Hair follicle dermal papilla cell (primary cell): ENCODE results near the gene TRIML1. TPM values are rescaled to one million over a fixed set of nuclear protein-coding genes. Genes with fewer than 3 reads are reported as not detected.

Source experiments
- small RNA-seq: library from RNA; depleted of rRNA; stranded (forward); fragments of <200 nt; gene quantifications from one replicate; pipeline ENCODE3, GENCODE V24; 2012
- total RNA-seq: library from RNA; depleted of rRNA; stranded (reverse); fragments of >200 nt; gene quantifications from 2 replicates; pipeline ENCODE4 v1.2.3, GENCODE V29; 2012

Gene TRIML1, protein sequence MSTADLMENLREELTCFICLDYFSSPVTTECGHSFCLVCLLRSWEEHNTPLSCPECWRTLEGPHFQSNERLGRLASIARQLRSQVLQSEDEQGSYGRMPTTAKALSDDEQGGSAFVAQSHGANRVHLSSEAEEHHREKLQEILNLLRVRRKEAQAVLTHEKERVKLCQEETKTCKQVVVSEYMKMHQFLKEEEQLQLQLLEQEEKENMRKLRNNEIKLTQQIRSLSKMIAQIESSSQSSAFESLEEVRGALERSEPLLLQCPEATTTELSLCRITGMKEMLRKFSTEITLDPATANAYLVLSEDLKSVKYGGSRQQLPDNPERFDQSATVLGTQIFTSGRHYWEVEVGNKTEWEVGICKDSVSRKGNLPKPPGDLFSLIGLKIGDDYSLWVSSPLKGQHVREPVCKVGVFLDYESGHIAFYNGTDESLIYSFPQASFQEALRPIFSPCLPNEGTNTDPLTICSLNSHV
- not detected in 2 replicates for total RNA-seq

GRCh38 chr4:188139141-188139540, at the start of gene TRIML1:
Gene TRIML1, plus strand, starts transcription at chr4:188139441. Its CDS starts 118 bp downstream, at chr4:188139559.

GRCh38 chr4:188109157-188109755, 30.0 kb upstream of the TRIML1 start, which contains the start of gene TRIML2:
Gene TRIML2, minus strand, starts transcription at chr4:188109603. Its CDS starts 4,235 bp downstream, at chr4:188105368.

Small RNA genes within 50 kb of the gene (small RNA-seq; reads per million reads assigned to genes)
- gene RNU6-173P, result not detected

Other genes with a start within 250 kb of the TRIML1 start
- not detected in 2 replicates for gene ZFP42, start 143.7 kb upstream of the TRIML1 start, total RNA-seq
- not detected in 2 replicates for gene TRIML2, start 29.8 kb upstream of the TRIML1 start, total RNA-seq